Measurements from ENCODE around the gene SYK.

Gene SYK

DNA sequence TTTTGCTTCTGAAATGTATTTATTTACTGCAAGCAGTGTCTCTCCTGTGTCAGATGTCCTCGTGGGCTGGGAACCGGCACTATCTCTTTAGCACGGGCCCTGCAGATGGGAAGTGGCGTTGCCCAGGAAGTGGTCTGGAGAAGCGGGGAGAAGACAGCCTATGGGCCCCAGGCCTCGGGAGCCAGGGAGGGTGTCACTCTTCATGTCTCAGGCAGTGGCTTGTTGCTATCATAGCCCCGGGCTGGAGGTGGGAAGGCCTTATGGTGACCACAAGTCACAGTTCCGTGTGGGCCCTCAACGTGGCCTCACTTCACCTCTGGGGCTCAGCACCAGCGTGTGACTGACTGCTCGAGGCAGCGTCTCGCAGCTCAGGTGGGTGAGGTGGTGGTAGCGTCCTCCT is 41.4 kb downstream of the SYK start:
- Histone ChIP-seq H3K27ac (ENCODE audit: low read depth in 2 of 2, low read length in 2 of 2) (no peak overlapping the region), H3K4me1 (ENCODE audit: control insufficient read depth in 2 of 2, insufficient read depth in 2 of 2, low read length in 2 of 2) (peaks cover 0 to 2% of the 10 kb centered on the region in 2 donors), H3K27me3 (ENCODE audit: control insufficient read depth in 2 of 2, insufficient read depth in 2 of 2, low read length in 2 of 2) (no peaks in the 10 kb centered on the region), H3K9me3 (ENCODE audit: control insufficient read depth in 2 of 2, low read length in 2 of 2) (no peaks in the 10 kb centered on the region), H3K9ac (ENCODE audit: low read depth in 1 of 2, low read length in 2 of 2) (no peak overlapping the region), H3K4me3 (ENCODE audit: low read length in 2 of 2) (no peak overlapping the region), H3K36me3 (ENCODE audit: control insufficient read depth in 2 of 2, insufficient read depth in 2 of 2, low read length in 2 of 2) (peaks cover 14 to 29% of the 10 kb centered on the region in 2 donors)

DNA sequence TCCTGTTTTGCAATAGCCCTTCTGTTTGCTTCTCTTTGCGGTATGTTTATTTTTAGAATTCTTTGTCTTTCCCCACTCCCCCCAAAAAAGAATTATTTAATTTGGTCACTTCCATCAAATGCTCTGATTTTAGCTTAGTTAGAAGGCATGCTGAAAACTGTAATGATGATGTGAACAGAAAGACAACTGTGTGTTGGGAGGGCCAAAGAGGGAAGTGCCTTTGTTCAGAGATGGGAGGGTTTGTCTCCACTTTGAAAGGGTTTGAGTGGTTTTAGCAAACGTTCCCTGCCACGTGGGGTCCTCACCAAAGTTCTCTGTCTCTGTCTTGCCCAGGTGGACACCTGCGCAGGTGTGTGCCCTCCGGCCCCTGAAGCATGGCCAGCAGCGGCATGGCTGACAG is 41.9 kb downstream of the SYK start:
- Histone ChIP-seq H3K36me3 (ENCODE audit: control insufficient read depth in 2 of 2, insufficient read depth in 2 of 2, low read length in 2 of 2) (peaks cover 17 to 34% of the 10 kb centered on the region in 2 donors), H3K4me1 (ENCODE audit: control insufficient read depth in 2 of 2, insufficient read depth in 2 of 2, low read length in 2 of 2) (peaks cover 0 to 2% of the 10 kb centered on the region in 2 donors), H3K9ac (ENCODE audit: low read depth in 1 of 2, low read length in 2 of 2) (no peak overlapping the region)

GRCh38 chr9:90844326-90844725 is 42.7 kb downstream of the SYK start:
- H3K4me3 ChIP-seq (ENCODE audit: low read length in 2 of 2), result no peak overlapping the region
- peaks cover 0 to 2% of the 10 kb centered on the region in 2 donors for H3K4me1 ChIP-seq (ENCODE audit: control insufficient read depth in 2 of 2, insufficient read depth in 2 of 2, low read length in 2 of 2)
- H3K27ac ChIP-seq (ENCODE audit: low read depth in 2 of 2, low read length in 2 of 2), result no peak overlapping the region
- H3K27me3 ChIP-seq (ENCODE audit: control insufficient read depth in 2 of 2, insufficient read depth in 2 of 2, low read length in 2 of 2), result no peaks in the 10 kb centered on the region
- peaks cover 24 to 41% of the 10 kb centered on the region in 2 donors for H3K36me3 ChIP-seq (ENCODE audit: control insufficient read depth in 2 of 2, insufficient read depth in 2 of 2, low read length in 2 of 2)
- H3K9ac ChIP-seq (ENCODE audit: low read depth in 1 of 2, low read length in 2 of 2), result no peak overlapping the region
- no peaks in the 10 kb centered on the region for H3K9me3 ChIP-seq (ENCODE audit: control insufficient read depth in 2 of 2, low read length in 2 of 2)

More for the DNA sequence above, 41.9 kb downstream of the SYK start:
- Histone ChIP-seq H3K4me3 (ENCODE audit: low read length in 2 of 2) (no peak overlapping the region), H3K9me3 (ENCODE audit: control insufficient read depth in 2 of 2, low read length in 2 of 2) (no peaks in the 10 kb centered on the region), H3K27ac (ENCODE audit: low read depth in 2 of 2, low read length in 2 of 2) (no peak overlapping the region), H3K27me3 (ENCODE audit: control insufficient read depth in 2 of 2, insufficient read depth in 2 of 2, low read length in 2 of 2) (no peaks in the 10 kb centered on the region)

DNA sequence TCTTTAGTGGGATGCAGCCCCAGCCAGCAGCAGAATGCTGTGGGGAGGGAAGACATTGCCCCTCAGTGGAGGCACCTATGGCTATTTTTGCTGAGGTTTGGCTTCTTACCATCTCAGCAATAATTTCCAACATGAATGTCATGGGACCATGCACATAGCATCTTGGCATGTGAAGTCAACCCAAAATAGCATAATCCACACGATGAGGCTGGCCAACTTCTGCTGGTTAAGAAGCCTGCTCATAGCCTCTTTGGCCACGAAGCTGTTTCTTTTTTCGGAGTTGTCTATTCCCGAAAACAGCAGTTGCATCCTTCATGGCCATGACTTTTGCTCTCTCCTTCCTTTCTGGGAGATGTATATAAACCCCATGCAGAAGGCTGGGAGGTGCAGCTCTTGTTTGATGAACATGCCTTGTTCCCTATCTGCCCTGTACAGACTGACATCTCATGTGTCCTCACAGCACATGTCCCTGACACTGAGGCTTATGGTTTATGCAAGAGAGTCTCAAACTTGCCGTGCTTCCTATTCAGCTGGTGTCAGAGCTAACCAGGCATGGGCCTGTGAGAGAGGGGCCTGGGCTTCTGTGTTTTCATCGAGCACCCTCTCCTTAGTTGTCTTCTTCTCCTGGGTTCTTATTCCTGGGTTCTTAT is 45.3 kb downstream of the SYK start:
- Histone ChIP-seq H3K9me3 (ENCODE audit: control insufficient read depth in 2 of 2, low read length in 2 of 2) (no peaks in the 10 kb centered on the region), H3K27me3 (ENCODE audit: control insufficient read depth in 2 of 2, insufficient read depth in 2 of 2, low read length in 2 of 2) (no peaks in the 10 kb centered on the region), H3K4me3 (ENCODE audit: low read length in 2 of 2) (no peak overlapping the region), H3K27ac (ENCODE audit: low read depth in 2 of 2, low read length in 2 of 2) (no peak overlapping the region), H3K4me1 (ENCODE audit: control insufficient read depth in 2 of 2, insufficient read depth in 2 of 2, low read length in 2 of 2) (peaks cover 0 to 2% of the 10 kb centered on the region in 2 donors), H3K9ac (ENCODE audit: low read depth in 1 of 2, low read length in 2 of 2) (no peak overlapping the region), H3K36me3 (ENCODE audit: control insufficient read depth in 2 of 2, insufficient read depth in 2 of 2, low read length in 2 of 2) (peaks cover 40 to 48% of the 10 kb centered on the region in 2 donors)

DNA sequence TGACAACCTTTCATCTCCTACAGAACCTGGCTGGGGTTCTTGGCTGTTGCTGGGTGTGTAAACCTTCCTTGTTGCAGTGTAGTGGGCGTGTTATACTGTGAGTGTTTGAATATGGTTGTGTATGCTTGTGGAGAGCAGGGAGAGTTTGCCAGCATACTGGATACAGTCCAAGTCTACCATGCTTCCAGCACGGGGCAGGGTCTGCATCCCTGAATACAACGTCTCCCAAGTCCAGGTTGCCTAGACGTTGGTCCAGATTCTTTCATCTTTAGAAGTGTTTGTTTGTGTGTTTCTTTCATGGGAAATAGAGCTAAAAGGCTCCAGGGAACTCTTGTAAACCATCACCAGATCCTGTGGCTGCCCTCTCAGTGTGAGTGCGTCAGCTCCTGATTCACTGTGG is 46.4 kb downstream of the SYK start:
- Histone ChIP-seq H3K27ac (ENCODE audit: low read depth in 2 of 2, low read length in 2 of 2) (no peak overlapping the region), H3K27me3 (ENCODE audit: control insufficient read depth in 2 of 2, insufficient read depth in 2 of 2, low read length in 2 of 2) (no peaks in the 10 kb centered on the region), H3K36me3 (ENCODE audit: control insufficient read depth in 2 of 2, insufficient read depth in 2 of 2, low read length in 2 of 2) (peaks cover 43 to 54% of the 10 kb centered on the region in 2 donors), H3K9me3 (ENCODE audit: control insufficient read depth in 2 of 2, low read length in 2 of 2) (no peaks in the 10 kb centered on the region), H3K4me1 (ENCODE audit: control insufficient read depth in 2 of 2, insufficient read depth in 2 of 2, low read length in 2 of 2) (no peaks in the 10 kb centered on the region), H3K4me3 (ENCODE audit: low read length in 2 of 2) (no peak overlapping the region), H3K9ac (ENCODE audit: low read depth in 1 of 2, low read length in 2 of 2) (no peak overlapping the region)

DNA sequence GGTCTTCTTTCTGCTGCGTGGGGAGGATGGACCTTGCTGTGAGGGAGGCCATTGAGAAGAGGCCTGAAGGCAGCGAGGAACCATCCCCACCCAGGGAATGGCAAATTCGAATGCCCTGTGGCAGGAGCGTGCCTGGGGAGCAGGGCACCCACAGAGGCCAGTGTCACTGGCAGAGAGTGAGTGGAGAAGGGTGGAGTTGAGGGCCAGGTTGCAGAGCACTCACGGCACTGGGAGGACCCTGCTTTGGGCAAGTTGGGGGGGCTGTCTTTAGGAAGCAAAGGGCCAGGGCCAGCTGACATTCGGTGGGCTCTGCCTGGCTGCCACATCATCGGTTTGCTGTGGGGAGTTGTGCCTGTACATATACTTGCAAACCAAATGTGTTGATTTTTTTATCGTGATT is 47.2 kb downstream of the SYK start:
- H3K4me1 ChIP-seq (ENCODE audit: control insufficient read depth in 2 of 2, insufficient read depth in 2 of 2, low read length in 2 of 2), result no peaks in the 10 kb centered on the region
- H3K36me3 ChIP-seq (ENCODE audit: control insufficient read depth in 2 of 2, insufficient read depth in 2 of 2, low read length in 2 of 2), result peaks cover 44 to 56% of the 10 kb centered on the region in 2 donors
- H3K4me3 ChIP-seq (ENCODE audit: low read length in 2 of 2), result no peak overlapping the region
- H3K27me3 ChIP-seq (ENCODE audit: control insufficient read depth in 2 of 2, insufficient read depth in 2 of 2, low read length in 2 of 2), result no peaks in the 10 kb centered on the region
- no peak overlapping the region for H3K9ac ChIP-seq (ENCODE audit: low read depth in 1 of 2, low read length in 2 of 2)
- no peak overlapping the region for H3K27ac ChIP-seq (ENCODE audit: low read depth in 2 of 2, low read length in 2 of 2)
- no peaks in the 10 kb centered on the region for H3K9me3 ChIP-seq (ENCODE audit: control insufficient read depth in 2 of 2, low read length in 2 of 2)

DNA sequence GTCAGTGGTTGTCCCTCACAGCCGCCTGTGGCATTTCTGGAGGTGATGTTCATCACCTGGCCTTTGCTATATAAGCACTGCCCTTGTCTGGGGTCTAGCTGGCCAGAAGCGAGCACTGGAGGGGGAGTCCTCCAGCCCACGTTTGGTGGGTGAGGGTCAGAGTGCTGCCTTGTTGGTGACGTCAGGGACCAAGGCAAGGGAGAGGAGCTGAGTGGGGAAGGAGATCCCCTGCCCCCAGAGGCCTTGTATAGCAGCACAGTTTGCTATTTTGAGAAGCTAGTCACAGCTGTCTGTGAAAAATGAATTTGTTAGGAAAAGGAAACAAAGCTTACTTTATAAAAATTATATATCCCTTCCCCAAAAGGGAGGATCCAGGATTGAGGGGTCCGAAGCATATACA is 49.8 kb downstream of the SYK start:
- H3K9ac ChIP-seq (ENCODE audit: low read depth in 1 of 2, low read length in 2 of 2), result no peak overlapping the region
- no peaks in the 10 kb centered on the region for H3K4me1 ChIP-seq (ENCODE audit: control insufficient read depth in 2 of 2, insufficient read depth in 2 of 2, low read length in 2 of 2)
- no peak overlapping the region for H3K27ac ChIP-seq (ENCODE audit: low read depth in 2 of 2, low read length in 2 of 2)
- no peaks in the 10 kb centered on the region for H3K9me3 ChIP-seq (ENCODE audit: control insufficient read depth in 2 of 2, low read length in 2 of 2)
- H3K36me3 ChIP-seq (ENCODE audit: control insufficient read depth in 2 of 2, insufficient read depth in 2 of 2, low read length in 2 of 2), result peaks cover 33 to 38% of the 10 kb centered on the region in 2 donors
- H3K27me3 ChIP-seq (ENCODE audit: control insufficient read depth in 2 of 2, insufficient read depth in 2 of 2, low read length in 2 of 2), result no peaks in the 10 kb centered on the region
- H3K4me3 ChIP-seq (ENCODE audit: low read length in 2 of 2), result no peak overlapping the region

GRCh38 chr9:90853945-90854344 is 52.3 kb downstream of the SYK start:
- peaks cover 24 to 27% of the 10 kb centered on the region in 2 donors for H3K36me3 ChIP-seq (ENCODE audit: control insufficient read depth in 2 of 2, insufficient read depth in 2 of 2, low read length in 2 of 2)
- no peaks in the 10 kb centered on the region for H3K9me3 ChIP-seq (ENCODE audit: control insufficient read depth in 2 of 2, low read length in 2 of 2)
- H3K4me3 ChIP-seq (ENCODE audit: low read length in 2 of 2), result no peak overlapping the region
- H3K27ac ChIP-seq (ENCODE audit: low read depth in 2 of 2, low read length in 2 of 2), result no peak overlapping the region
- H3K4me1 ChIP-seq (ENCODE audit: control insufficient read depth in 2 of 2, insufficient read depth in 2 of 2, low read length in 2 of 2), result no peaks in the 10 kb centered on the region
- H3K9ac ChIP-seq (ENCODE audit: low read depth in 1 of 2, low read length in 2 of 2), result no peak overlapping the region
- H3K27me3 ChIP-seq (ENCODE audit: control insufficient read depth in 2 of 2, insufficient read depth in 2 of 2, low read length in 2 of 2), result no peaks in the 10 kb centered on the region

DNA sequence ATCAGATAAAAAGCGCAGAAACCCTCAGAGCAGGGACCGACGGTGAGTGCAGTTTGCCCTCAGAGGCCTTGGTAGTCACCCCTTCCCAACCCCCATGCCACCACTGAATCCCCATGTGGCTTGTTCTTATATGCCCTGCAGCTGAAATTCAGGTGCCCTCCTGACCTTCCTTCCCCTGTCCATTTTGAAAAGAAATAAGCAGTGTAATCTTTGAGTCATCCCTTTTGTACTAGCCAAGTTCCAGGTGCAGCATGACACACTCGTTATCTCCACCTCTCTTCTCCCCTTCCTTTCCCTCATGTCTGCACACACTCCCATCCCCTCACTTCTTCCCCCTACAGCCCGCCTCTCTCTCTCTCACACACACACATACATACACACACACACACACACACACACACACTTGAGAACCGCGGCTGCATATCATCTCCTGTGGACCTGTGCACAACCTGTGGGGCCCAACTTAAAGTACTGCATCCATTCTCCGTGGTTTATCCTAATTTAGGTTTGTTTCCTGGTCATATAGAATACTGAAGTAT is 53.1 kb downstream of the SYK start:
- no peaks in the 10 kb centered on the region for H3K4me1 ChIP-seq (ENCODE audit: control insufficient read depth in 2 of 2, insufficient read depth in 2 of 2, low read length in 2 of 2)
- no peak overlapping the region for H3K4me3 ChIP-seq (ENCODE audit: low read length in 2 of 2)
- H3K9me3 ChIP-seq (ENCODE audit: control insufficient read depth in 2 of 2, low read length in 2 of 2), result no peaks in the 10 kb centered on the region
- no peak overlapping the region for H3K9ac ChIP-seq (ENCODE audit: low read depth in 1 of 2, low read length in 2 of 2)
- no peak overlapping the region for H3K27ac ChIP-seq (ENCODE audit: low read depth in 2 of 2, low read length in 2 of 2)
- no peaks in the 10 kb centered on the region for H3K27me3 ChIP-seq (ENCODE audit: control insufficient read depth in 2 of 2, insufficient read depth in 2 of 2, low read length in 2 of 2)
- peaks cover 20 to 22% of the 10 kb centered on the region in 2 donors for H3K36me3 ChIP-seq (ENCODE audit: control insufficient read depth in 2 of 2, insufficient read depth in 2 of 2, low read length in 2 of 2)

GRCh38 chr9:90855208-90855902 is 53.7 kb downstream of the SYK start:
- Histone ChIP-seq H3K9ac (ENCODE audit: low read depth in 1 of 2, low read length in 2 of 2) (no peak overlapping the region), H3K27ac (ENCODE audit: low read depth in 2 of 2, low read length in 2 of 2) (no peak overlapping the region), H3K4me1 (ENCODE audit: control insufficient read depth in 2 of 2, insufficient read depth in 2 of 2, low read length in 2 of 2) (no peaks in the 10 kb centered on the region), H3K9me3 (ENCODE audit: control insufficient read depth in 2 of 2, low read length in 2 of 2) (no peaks in the 10 kb centered on the region), H3K4me3 (ENCODE audit: low read length in 2 of 2) (no peak overlapping the region), H3K27me3 (ENCODE audit: control insufficient read depth in 2 of 2, insufficient read depth in 2 of 2, low read length in 2 of 2) (no peaks in the 10 kb centered on the region), H3K36me3 (ENCODE audit: control insufficient read depth in 2 of 2, insufficient read depth in 2 of 2, low read length in 2 of 2) (peaks cover 17 to 20% of the 10 kb centered on the region in 2 donors)
